Esophagus (tissue), 2 donors: Measurements from ENCODE around the gene LENG8. TPM values are rescaled to one million over a fixed set of nuclear protein-coding genes. Genes with fewer than 3 reads are reported as not detected.
"Not testable (repeated sequence)": the region's sequence is repeated elsewhere in the genome, so short reads cannot be mapped to it uniquely, and the experiment has no call there.

Experiments used
- H3K27ac ChIP-seq, 2 donors: one replicate each; pipeline ENCODE4 v1.5.1; 2013; ENCODE audit warnings: low read depth in 2 of 2, mild to moderate bottlenecking in 2 of 2, inconsistent platforms in 1 of 2, low read length in 1 of 2, moderate library complexity in 1 of 2
- H3K27me3 ChIP-seq, 2 donors: one replicate each; pipeline ENCODE4 v1.6.1; 2013; ENCODE audit warnings: low read length in 2 of 2, control low read depth in 1 of 2, mild to moderate bottlenecking in 1 of 2; ENCODE audit not compliant: insufficient read depth in 2 of 2, control insufficient read depth in 1 of 2
- H3K36me3 ChIP-seq, 2 donors: one replicate each; pipeline ENCODE4 v1.6.1; 2013; ENCODE audit warnings: low read length in 1 of 2; ENCODE audit not compliant: control insufficient read depth in 2 of 2, insufficient read depth in 2 of 2
- H3K4me1 ChIP-seq, 2 donors: one replicate each; pipeline ENCODE4 v1.6.1; 2013; ENCODE audit warnings: low read length in 1 of 2; ENCODE audit not compliant: control insufficient read depth in 2 of 2, insufficient read depth in 2 of 2
- H3K4me3 ChIP-seq, 2 donors: one replicate each; pipeline ENCODE4 v1.5.1; 2013; ENCODE audit warnings: low read length in 2 of 2, mild to moderate bottlenecking in 2 of 2, low read depth in 1 of 2, moderate library complexity in 1 of 2
- H3K9me3 ChIP-seq, 2 donors: one replicate each; pipeline ENCODE4 v1.6.1; 2013; ENCODE audit warnings: mild to moderate bottlenecking in 2 of 2, low read depth in 1 of 2, low read length in 1 of 2, moderate library complexity in 1 of 2; ENCODE audit not compliant: control insufficient read depth in 2 of 2, insufficient read depth in 1 of 2
- WGBS, 2 donors: extraction: QIAGEN DNeasy Blood & Tissue Kit; methylation state at CpG; one replicate each; pipeline ENCODE4 v1.1.7; 2013; 5-methylcytosine and 5-hydroxymethylcytosine counted together
- polyA plus RNA-seq, 2 donors: library from polyadenylated mRNA; stranded (reverse); fragments of 200-250 nt; gene quantifications; one replicate each; pipeline ENCODE4 v1.2.3, GENCODE V29; 2013
- donor health status: healthy with polysubstance abuse.
- donor health status: Bipolar disorder and iron deficiency.

The LENG8 gene
- polyA plus RNA-seq, 2 donors, result 55.3 to 137 TPM

GRCh38 chr19:54492568-54492967 lies 43.6 kb downstream of the LENG8 start:
- Histone ChIP-seq H3K27me3 (no peaks in the 10 kb centered on the region), H3K4me1 (no peaks in the 10 kb centered on the region), H3K27ac (no peak overlapping the region), H3K36me3 (no peaks in the 10 kb centered on the region), H3K9me3 (no peaks in the 10 kb centered on the region), H3K4me3 (no peak overlapping the region)
- 84 to 87% methylated on average over 18 of the region's 18 CpGs for WGBS, 2 donors

- 77 to 81% methylated on average over 5 of the region's 5 CpGs for WGBS, 2 donors
- not testable (repeated sequence) for H3K27me3 ChIP-seq, H3K9me3 ChIP-seq
Measured at GRCh38 chr19:54493056-54493455, 44.1 kb downstream of the LENG8 start.

DNA sequence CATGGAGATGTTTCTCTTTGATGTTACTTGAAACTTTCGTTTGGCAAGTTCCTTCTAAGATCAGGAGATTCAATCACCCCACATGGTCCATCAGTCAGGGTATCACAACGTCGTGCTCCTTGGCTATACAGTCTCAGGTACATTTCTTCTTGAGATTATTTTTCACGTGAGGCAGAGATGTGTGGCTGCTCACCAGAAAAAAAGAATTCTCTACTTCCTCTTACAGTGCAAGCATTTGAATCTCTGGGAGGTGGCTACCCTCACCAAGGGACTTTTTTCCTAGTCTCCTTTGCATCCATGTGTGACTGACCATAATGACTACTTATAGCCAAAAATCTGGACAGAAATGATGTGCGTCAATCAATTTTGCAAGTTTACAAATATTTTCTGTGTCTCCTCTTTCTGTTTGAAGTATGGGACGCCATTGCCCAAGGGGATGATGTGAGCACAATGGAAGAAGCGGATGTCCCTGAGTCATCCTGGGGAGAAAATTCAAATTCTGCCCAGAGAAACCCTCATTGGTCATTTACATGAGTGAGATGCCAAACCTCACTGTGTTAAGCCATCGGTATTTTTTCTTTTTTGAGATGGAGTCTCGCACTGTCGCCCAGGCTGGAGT lies 45.1 kb downstream of the LENG8 start:
- no peak overlapping the region for H3K27ac ChIP-seq
- WGBS, 2 donors, result 75 to 77% methylated on average over 10 of the region's 10 CpGs

More at GRCh38 chr19:54493056-54493455, 44.1 kb downstream of the LENG8 start:
- H3K27ac ChIP-seq, H3K4me3 ChIP-seq, H3K36me3 ChIP-seq, H3K4me1 ChIP-seq: not testable (repeated sequence)

GRCh38 chr19:54495284-54495683 lies 46.3 kb downstream of the LENG8 start:
- not testable (repeated sequence) for H3K4me3 ChIP-seq, H3K9me3 ChIP-seq, H3K27me3 ChIP-seq, H3K4me1 ChIP-seq, H3K36me3 ChIP-seq, H3K27ac ChIP-seq
- 60 to 72% methylated on average over 5 of the region's 5 CpGs for WGBS, 2 donors

More for the DNA sequence above, 45.1 kb downstream of the LENG8 start:
- Histone ChIP-seq H3K4me3 (no peak overlapping the region), H3K27me3 (no peaks in the 10 kb centered on the region), H3K4me1 (no peaks in the 10 kb centered on the region), H3K36me3 (no peaks in the 10 kb centered on the region), H3K9me3 (no peaks in the 10 kb centered on the region)

DNA sequence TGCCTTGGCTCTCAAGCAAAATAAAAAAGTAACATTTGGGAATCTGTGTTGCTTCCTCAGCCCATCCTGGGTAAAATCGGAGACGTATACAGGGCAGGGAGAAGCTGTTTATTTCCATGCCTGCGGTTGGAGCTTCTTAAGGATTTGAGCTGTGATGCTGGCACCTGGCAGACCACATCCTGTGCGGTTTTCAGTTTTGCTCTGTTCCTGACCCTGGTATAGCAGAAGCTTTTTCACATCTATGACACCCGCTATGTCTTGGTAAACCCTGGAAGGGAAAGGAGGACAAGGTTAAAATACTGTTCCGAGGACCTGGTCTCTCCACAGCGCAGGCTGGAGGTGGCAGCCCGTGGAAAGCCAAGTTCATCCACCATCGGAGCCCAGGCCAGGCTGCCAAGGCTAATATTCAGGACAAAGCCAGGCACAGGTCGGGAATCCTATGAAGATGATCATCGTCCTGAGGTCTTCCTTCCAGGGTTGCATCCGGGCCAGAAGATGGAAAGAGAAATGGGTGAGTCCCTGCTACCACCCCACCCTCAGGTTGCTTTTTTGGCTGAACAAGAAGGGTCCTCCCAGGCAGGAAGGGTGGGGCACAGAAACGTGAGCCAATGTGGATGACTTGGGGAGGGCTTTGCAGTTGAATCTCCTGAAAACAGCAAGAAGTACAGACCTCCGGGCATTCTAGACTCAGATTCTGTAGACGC lies 48.9 kb downstream of the LENG8 start:
- 70 to 80% methylated on average over 7 to 9 of the region's 15 CpGs for WGBS, 2 donors
- not testable (repeated sequence) for H3K9me3 ChIP-seq, H3K27ac ChIP-seq, H3K4me3 ChIP-seq, H3K36me3 ChIP-seq, H3K27me3 ChIP-seq, H3K4me1 ChIP-seq

GRCh38 chr19:54498451-54498772 lies 49.4 kb downstream of the LENG8 start:
- not testable (repeated sequence) for H3K4me3 ChIP-seq, H3K27me3 ChIP-seq, H3K4me1 ChIP-seq, H3K36me3 ChIP-seq, H3K27ac ChIP-seq, H3K9me3 ChIP-seq
- WGBS, 2 donors, result 67 to 81% methylated on average over 8 to 9 of the region's 9 CpGs

DNA sequence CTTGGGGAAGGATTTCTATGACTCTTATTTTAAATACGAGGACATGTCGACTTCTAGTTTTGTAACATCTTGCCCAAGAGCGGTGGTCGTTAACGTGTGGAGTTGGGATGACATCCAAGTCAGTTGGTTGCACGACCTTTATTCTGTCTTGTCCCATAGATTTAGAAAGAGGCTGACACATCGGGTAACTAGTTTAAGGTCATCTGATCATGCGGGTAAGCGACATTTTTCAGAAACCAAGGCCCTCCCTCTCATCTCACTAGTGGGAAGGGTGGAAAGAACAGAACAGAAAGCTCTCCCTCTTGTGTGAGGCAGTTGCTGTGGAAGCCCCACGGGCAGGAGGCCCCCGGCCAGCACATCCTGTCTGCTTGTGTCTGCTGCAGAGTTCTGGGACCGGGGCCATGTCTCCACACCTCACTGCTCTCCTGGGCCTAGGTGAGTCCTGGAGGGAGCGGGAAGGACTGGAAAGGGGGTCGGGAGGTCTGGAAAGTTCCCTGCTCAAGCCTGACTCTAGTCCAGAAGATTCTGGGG lies 53.6 kb downstream of the LENG8 start, which contains the start of gene LAIR2:
LAIR2 (plus strand) TSS at position 314 of the 531 bp plus-strand sequence; CDS start at position 402, 88 bp downstream.
- 64 to 73% methylated on average over 14 of the region's 14 CpGs for WGBS, 2 donors
- Histone ChIP-seq H3K27me3 (no peaks in the 10 kb centered on the region), H3K36me3 (no peaks in the 10 kb centered on the region), H3K27ac (no peak within 1 kb of the TSS), H3K4me1 (no peaks in the 10 kb centered on the region), H3K9me3 (no peaks in the 10 kb centered on the region), H3K4me3 (no peak within 1 kb of the TSS)

DNA sequence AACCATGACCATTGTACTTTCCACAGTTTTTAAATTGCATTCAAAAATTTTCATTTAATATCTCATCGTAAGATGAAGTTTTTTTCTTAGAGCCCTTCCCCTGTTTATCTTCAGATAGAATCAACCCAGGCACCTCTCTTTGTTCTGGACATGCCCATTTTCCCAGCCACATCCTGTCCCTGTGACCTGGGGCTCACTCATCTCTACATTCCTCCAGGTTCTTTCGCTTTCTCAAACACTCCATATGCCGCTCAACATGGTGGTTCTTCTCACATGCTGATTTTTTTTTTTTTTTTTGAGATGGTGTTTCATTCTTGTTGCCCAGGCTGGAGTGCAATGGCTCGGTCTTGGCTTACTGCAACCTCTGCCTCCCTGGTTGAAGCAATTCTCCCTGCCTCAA lies 56.5 kb downstream of the LENG8 start:
- not testable (repeated sequence) for H3K36me3 ChIP-seq, H3K4me1 ChIP-seq, H3K27ac ChIP-seq, H3K4me3 ChIP-seq, H3K27me3 ChIP-seq, H3K9me3 ChIP-seq
- 78 to 82% methylated on average over 4 of the region's 4 CpGs for WGBS, 2 donors

- Histone ChIP-seq H3K9me3 (no peaks in the 10 kb centered on the region), H3K4me3 (no peak overlapping the region), H3K36me3 (no peaks in the 10 kb centered on the region), H3K27me3 (no peaks in the 10 kb centered on the region), H3K4me1 (no peaks in the 10 kb centered on the region), H3K27ac (no peak overlapping the region)
- 62 to 73% methylated on average over 10 of the region's 10 CpGs for WGBS, 2 donors
Measured at GRCh38 chr19:54506079-54506478, 57.1 kb downstream of the LENG8 start.
